ENCODE data around the gene MAVS.
"Not testable (repeated sequence)": the region's sequence is repeated elsewhere in the genome, so short reads cannot be mapped to it uniquely, and the experiment has no call there.

MAVS gene

GRCh38 chr20:3836132-3836531 is 10.5 kb upstream of the MAVS start:
- Histone ChIP-seq H3K4me1 (ENCODE audit: control insufficient read depth, insufficient read depth, low read length) (no peaks in the 10 kb centered on the region), H3K4me3 (ENCODE audit: low read length) (no peak overlapping the region), H3K9me3 (replicated peaks; ENCODE audit: low read length) (no peaks in the 10 kb centered on the region), H3K27me3 (ENCODE audit: control insufficient read depth, insufficient read depth, low read length) (no peaks in the 10 kb centered on the region), H3K36me3 (ENCODE audit: insufficient read depth, low read length) (no peaks in the 10 kb centered on the region), H3K9ac (ENCODE audit: low read depth, low read length) (no peak overlapping the region), H3K4me2 (ENCODE audit: low read length) (no peak overlapping the region)

DNA sequence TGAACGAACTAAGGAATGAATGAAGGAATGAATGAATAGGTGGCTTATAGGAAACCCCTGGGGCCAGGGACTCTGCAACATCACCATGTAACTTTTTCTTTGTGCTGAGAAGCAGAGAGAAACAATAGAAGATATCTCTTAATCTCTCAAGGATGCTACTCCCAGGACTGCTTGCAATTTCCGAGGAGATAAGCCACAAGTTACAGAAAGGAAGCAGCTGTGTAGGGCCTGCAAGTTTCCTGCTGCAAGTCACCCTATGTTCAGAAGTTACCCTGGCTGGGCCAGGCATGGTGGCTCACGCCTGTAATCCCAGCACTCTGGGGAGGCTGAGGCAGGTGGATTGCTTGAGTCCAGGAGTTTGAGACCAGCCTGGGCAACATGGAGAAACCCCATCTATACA is 7.3 kb upstream of the MAVS start:
- H3K9ac ChIP-seq (ENCODE audit: low read depth, low read length): no peak overlapping the region
- no peaks in the 10 kb centered on the region for H3K9me3 ChIP-seq (replicated peaks; ENCODE audit: low read length)
- H3K4me1 ChIP-seq (ENCODE audit: control insufficient read depth, insufficient read depth, low read length): peaks cover 19% of the 10 kb centered on the region
- no peaks in the 10 kb centered on the region for H3K36me3 ChIP-seq (ENCODE audit: insufficient read depth, low read length)
- H3K27me3 ChIP-seq (ENCODE audit: control insufficient read depth, insufficient read depth, low read length): no peaks in the 10 kb centered on the region
- H3K4me2 ChIP-seq (ENCODE audit: low read length): no peak overlapping the region
- no peak overlapping the region for H3K4me3 ChIP-seq (ENCODE audit: low read length)

GRCh38 chr20:3840201-3840600 is 6.4 kb upstream of the MAVS start:
- not testable (repeated sequence) for H3K4me3 ChIP-seq (ENCODE audit: low read length); H3K4me2 ChIP-seq (ENCODE audit: low read length); H3K9me3 ChIP-seq (replicated peaks; ENCODE audit: low read length); H3K36me3 ChIP-seq (ENCODE audit: insufficient read depth, low read length); H3K27me3 ChIP-seq (ENCODE audit: control insufficient read depth, insufficient read depth, low read length); H3K9ac ChIP-seq (ENCODE audit: low read depth, low read length)
- peaks cover 19% of the 10 kb centered on the region for H3K4me1 ChIP-seq (ENCODE audit: control insufficient read depth, insufficient read depth, low read length)

- H3K27me3 ChIP-seq (ENCODE audit: control insufficient read depth, insufficient read depth, low read length): no peaks in the 10 kb centered on the region
Observed at GRCh38 chr20:3842348-3842930, 4.2 kb upstream of the MAVS start.

GRCh38 chr20:3843490-3843889 is 3.1 kb upstream of the MAVS start:
- no peaks in the 10 kb centered on the region for H3K27me3 ChIP-seq (ENCODE audit: control insufficient read depth, insufficient read depth, low read length)
- H3K36me3 ChIP-seq (ENCODE audit: insufficient read depth, low read length): peaks cover 4% of the 10 kb centered on the region
- no peak overlapping the region for H3K4me3 ChIP-seq (ENCODE audit: low read length)
- H3K4me2 ChIP-seq (ENCODE audit: low read length): peak overlapping the region; percentile 38
- H3K4me1 ChIP-seq (ENCODE audit: control insufficient read depth, insufficient read depth, low read length): peaks cover 37% of the 10 kb centered on the region
- H3K9me3 ChIP-seq (replicated peaks; ENCODE audit: low read length): no peaks in the 10 kb centered on the region
- H3K9ac ChIP-seq (ENCODE audit: low read depth, low read length): no peak overlapping the region

More at GRCh38 chr20:3842348-3842930, 4.2 kb upstream of the MAVS start:
- Histone ChIP-seq H3K9ac (ENCODE audit: low read depth, low read length) (no peak overlapping the region), H3K9me3 (replicated peaks; ENCODE audit: low read length) (no peaks in the 10 kb centered on the region), H3K4me2 (ENCODE audit: low read length) (no peak overlapping the region), H3K36me3 (ENCODE audit: insufficient read depth, low read length) (no peaks in the 10 kb centered on the region), H3K4me1 (ENCODE audit: control insufficient read depth, insufficient read depth, low read length) (peaks cover 28% of the 10 kb centered on the region), H3K4me3 (ENCODE audit: low read length) (no peak overlapping the region)

- H3K4me1 ChIP-seq (ENCODE audit: control insufficient read depth, insufficient read depth, low read length): peaks cover 41% of the 10 kb centered on the region
- not testable (repeated sequence) for H3K27me3 ChIP-seq (ENCODE audit: control insufficient read depth, insufficient read depth, low read length); H3K4me2 ChIP-seq (ENCODE audit: low read length); H3K4me3 ChIP-seq (ENCODE audit: low read length); H3K9ac ChIP-seq (ENCODE audit: low read depth, low read length); H3K36me3 ChIP-seq (ENCODE audit: insufficient read depth, low read length); H3K9me3 ChIP-seq (replicated peaks; ENCODE audit: low read length)
Observed at GRCh38 chr20:3843990-3844619, 2.5 kb upstream of the MAVS start.

DNA sequence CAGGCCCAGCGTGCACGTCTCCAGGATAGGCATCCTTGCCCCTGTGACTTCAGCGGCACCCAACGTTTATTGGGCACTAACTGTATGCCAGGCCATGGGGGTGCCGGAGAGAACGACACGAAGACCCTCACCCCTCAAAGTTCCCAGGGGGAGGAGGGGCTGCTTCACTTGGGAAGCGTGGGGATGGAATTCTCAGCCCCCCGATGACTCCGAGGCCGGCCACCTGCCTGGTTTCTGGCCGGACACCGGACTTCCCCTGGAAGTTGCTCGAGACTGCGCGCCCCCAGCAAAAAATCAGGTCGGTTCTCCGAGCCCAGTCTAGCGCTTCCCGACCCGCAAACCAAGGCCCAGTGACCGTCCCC is 275 bp upstream of the MAVS start:
- Histone ChIP-seq H3K27me3 (ENCODE audit: control insufficient read depth, insufficient read depth, low read length) (no peaks in the 10 kb centered on the region), H3K36me3 (ENCODE audit: insufficient read depth, low read length) (peaks cover 4% of the 10 kb centered on the region), H3K4me1 (ENCODE audit: control insufficient read depth, insufficient read depth, low read length) (peaks cover 41% of the 10 kb centered on the region), H3K9ac (ENCODE audit: low read depth, low read length) (peak overlapping the region; percentile 96), H3K4me3 (ENCODE audit: low read length) (peak overlapping the region; percentile 94), H3K4me2 (ENCODE audit: low read length) (peak overlapping the region; percentile 99), H3K9me3 (replicated peaks; ENCODE audit: low read length) (no peaks in the 10 kb centered on the region)

DNA sequence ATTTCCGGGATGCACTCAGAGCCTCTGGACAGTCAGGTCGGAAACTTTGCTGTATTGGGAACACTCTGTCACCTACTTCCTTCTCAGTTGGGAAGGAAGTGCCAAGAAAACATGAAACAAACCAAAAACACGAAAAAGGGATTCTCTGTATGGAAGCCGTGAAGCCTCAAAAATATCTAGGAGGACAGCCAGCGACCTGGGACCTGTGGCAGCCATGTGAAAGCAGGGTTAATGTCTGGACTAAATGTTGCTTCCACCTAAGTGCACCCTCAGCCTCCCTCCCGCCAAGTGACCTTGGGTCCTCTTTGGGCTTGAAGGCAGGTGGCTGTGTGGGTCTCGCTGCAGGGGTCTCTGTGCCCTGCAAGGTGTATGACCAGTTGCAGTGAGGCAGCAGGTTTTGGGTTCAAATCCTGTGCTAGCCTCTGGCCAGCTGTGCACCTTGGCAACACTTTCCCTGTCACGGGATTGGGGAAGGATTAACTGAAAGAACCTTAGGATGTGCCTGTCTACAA is 851 bp downstream of the MAVS start:
- Histone ChIP-seq H3K27me3 (ENCODE audit: control insufficient read depth, insufficient read depth, low read length) (no peaks in the 10 kb centered on the region), H3K9ac (ENCODE audit: low read depth, low read length) (peak overlapping the region; percentile 96), H3K4me1 (ENCODE audit: control insufficient read depth, insufficient read depth, low read length) (peaks cover 39% of the 10 kb centered on the region), H3K9me3 (replicated peaks; ENCODE audit: low read length) (no peaks in the 10 kb centered on the region), H3K4me2 (ENCODE audit: low read length) (peak overlapping the region; percentile 99), H3K4me3 (ENCODE audit: low read length) (peak overlapping the region; percentile 94), H3K36me3 (ENCODE audit: insufficient read depth, low read length) (peaks cover 4% of the 10 kb centered on the region)

- peaks cover 28% of the 10 kb centered on the region for H3K4me1 ChIP-seq (ENCODE audit: control insufficient read depth, insufficient read depth, low read length)
- H3K9ac ChIP-seq (ENCODE audit: low read depth, low read length): peak overlapping the region; percentile 38
- peak overlapping the region; percentile 52 for H3K4me2 ChIP-seq (ENCODE audit: low read length)
- H3K36me3 ChIP-seq (ENCODE audit: insufficient read depth, low read length): peaks cover 4% of the 10 kb centered on the region
- H3K27me3 ChIP-seq (ENCODE audit: control insufficient read depth, insufficient read depth, low read length): no peaks in the 10 kb centered on the region
- no peaks in the 10 kb centered on the region for H3K9me3 ChIP-seq (replicated peaks; ENCODE audit: low read length)
- no peak overlapping the region for H3K4me3 ChIP-seq (ENCODE audit: low read length)
Observed at GRCh38 chr20:3848565-3848964, 1.9 kb downstream of the MAVS start.

GRCh38 chr20:3854462-3854871 is 7.8 kb downstream of the MAVS start:
- Histone ChIP-seq H3K4me2 (ENCODE audit: low read length) (no peak overlapping the region), H3K36me3 (ENCODE audit: insufficient read depth, low read length) (peaks cover 28% of the 10 kb centered on the region), H3K9ac (ENCODE audit: low read depth, low read length) (no peak overlapping the region)

DNA sequence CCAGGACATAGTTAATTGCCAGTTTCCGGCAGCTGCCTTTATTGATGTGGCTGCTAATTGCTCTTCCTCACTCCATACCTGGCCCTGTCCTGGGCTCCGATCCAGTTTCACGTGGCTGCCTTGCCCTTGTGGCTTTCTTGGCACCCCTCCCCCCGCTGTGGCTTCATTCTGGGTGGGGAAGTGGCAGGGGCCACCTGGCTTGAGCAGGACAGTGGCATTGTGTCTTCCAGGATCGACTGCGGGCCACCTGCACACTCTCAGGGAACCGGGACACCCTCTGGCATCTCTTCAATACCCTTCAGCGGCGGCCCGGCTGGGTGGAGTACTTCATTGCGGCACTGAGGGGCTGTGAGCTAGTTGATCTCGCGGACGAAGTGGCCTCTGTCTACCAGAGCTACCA is 10.8 kb downstream of the MAVS start:
- H3K36me3 ChIP-seq (ENCODE audit: insufficient read depth, low read length): peaks cover 39% of the 10 kb centered on the region
- H3K9me3 ChIP-seq (replicated peaks; ENCODE audit: low read length): no peaks in the 10 kb centered on the region
- H3K4me2 ChIP-seq (ENCODE audit: low read length): no peak overlapping the region

More at GRCh38 chr20:3854462-3854871, 7.8 kb downstream of the MAVS start:
- H3K4me3 ChIP-seq (ENCODE audit: low read length): no peak overlapping the region
- H3K27me3 ChIP-seq (ENCODE audit: control insufficient read depth, insufficient read depth, low read length): no peaks in the 10 kb centered on the region
- no peaks in the 10 kb centered on the region for H3K4me1 ChIP-seq (ENCODE audit: control insufficient read depth, insufficient read depth, low read length)
- H3K9me3 ChIP-seq (replicated peaks; ENCODE audit: low read length): no peaks in the 10 kb centered on the region

DNA sequence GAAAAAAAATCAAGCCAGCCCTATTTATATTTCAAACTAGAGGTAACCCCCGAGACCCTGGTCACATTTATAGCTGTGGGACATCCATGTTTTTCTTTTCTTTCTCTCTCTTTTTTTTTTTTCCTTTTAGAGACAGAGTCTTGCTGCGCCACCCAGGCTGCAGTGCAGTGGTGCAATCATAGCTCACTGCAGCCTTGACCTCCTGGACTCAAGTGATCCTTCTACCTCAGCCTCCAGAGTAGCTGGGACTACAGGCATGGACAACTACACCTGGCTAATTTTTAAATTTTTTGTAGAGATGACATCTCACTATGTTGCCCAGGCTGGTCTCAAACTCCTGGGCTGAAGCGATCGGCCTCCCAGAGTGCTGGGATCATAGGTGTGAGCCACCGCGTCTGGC is 12.1 kb downstream of the MAVS start:
- Histone ChIP-seq H3K4me1 (ENCODE audit: control insufficient read depth, insufficient read depth, low read length) (no peaks in the 10 kb centered on the region), H3K9me3 (replicated peaks; ENCODE audit: low read length) (no peaks in the 10 kb centered on the region), H3K4me3 (ENCODE audit: low read length) (no peak overlapping the region), H3K27me3 (ENCODE audit: control insufficient read depth, insufficient read depth, low read length) (no peaks in the 10 kb centered on the region), H3K4me2 (ENCODE audit: low read length) (no peak overlapping the region), H3K9ac (ENCODE audit: low read depth, low read length) (no peak overlapping the region), H3K36me3 (ENCODE audit: insufficient read depth, low read length) (peaks cover 52% of the 10 kb centered on the region)

More for the DNA sequence above, 10.8 kb downstream of the MAVS start:
- H3K4me1 ChIP-seq (ENCODE audit: control insufficient read depth, insufficient read depth, low read length): no peaks in the 10 kb centered on the region
- no peaks in the 10 kb centered on the region for H3K27me3 ChIP-seq (ENCODE audit: control insufficient read depth, insufficient read depth, low read length)
- no peak overlapping the region for H3K4me3 ChIP-seq (ENCODE audit: low read length)
- no peak overlapping the region for H3K9ac ChIP-seq (ENCODE audit: low read depth, low read length)

Data from skeletal muscle satellite cell (primary cell).